ENCODE measurements around the gene MARCHF9. TPM values are rescaled to one million over a fixed set of nuclear protein-coding genes. Genes with fewer than 3 reads are reported as not detected.

MARCHF9 gene
- total and polyA plus RNA-seq, 5 donors: 14.3 to 17.8 (median 16.3) TPM

GRCh38 chr12:57783861-57784260 is 29.0 kb downstream of the MARCHF9 start:
- no peak overlapping the region for H3K4me3 ChIP-seq (ENCODE audit: low read length)
- no peaks in the 10 kb centered on the region for H3K27me3 ChIP-seq (ENCODE audit: control insufficient read depth, insufficient read depth)
- DNase-seq (no peak), ATAC-seq (no peak)
- no peak overlapping the region for H3K27ac ChIP-seq (ENCODE audit: low read length)
- H3K4me1 ChIP-seq (ENCODE audit: control insufficient read depth, insufficient read depth, low read length): no peaks in the 10 kb centered on the region
- WGBS: 91% methylated on average over 11 of the region's 11 CpGs
- intact Hi-C loops (cut with DNase I): no loop called here
- H3K9me3 ChIP-seq (ENCODE audit: control insufficient read depth, low read length): no peaks in the 10 kb centered on the region

- no peak overlapping the region for H3K27ac ChIP-seq (ENCODE audit: low read length)
- 44% methylated on average over 1 of the region's 1 CpG for WGBS
- no peak overlapping the region for H3K4me3 ChIP-seq (ENCODE audit: low read length)
- ATAC-seq (peak; percentile 11 to 45), DNase-seq (no peak)
- H3K9me3 ChIP-seq (ENCODE audit: control insufficient read depth, low read length): no peaks in the 10 kb centered on the region
- intact Hi-C loops (cut with DNase I): no loop called here
- H3K27me3 ChIP-seq (ENCODE audit: control insufficient read depth, insufficient read depth): no peaks in the 10 kb centered on the region
- no peaks in the 10 kb centered on the region for H3K4me1 ChIP-seq (ENCODE audit: control insufficient read depth, insufficient read depth, low read length)
These were observed 39.0 kb downstream of the MARCHF9 start for GRCh38 chr12:57793920-57794319.

GRCh38 chr12:57795354-57795753 is 40.5 kb downstream of the MARCHF9 start:
- no peak for DNase-seq
- no peak for ATAC-seq
- intact Hi-C loops (cut with DNase I): no loop called here

GRCh38 chr12:57796996-57797395 is 42.1 kb downstream of the MARCHF9 start:
- intact Hi-C loops (cut with DNase I): no loop called here
- H3K4me1 ChIP-seq (ENCODE audit: control insufficient read depth, insufficient read depth, low read length): no peaks in the 10 kb centered on the region
- ATAC-seq (no peak), DNase-seq (no peak)
- H3K27me3 ChIP-seq (ENCODE audit: control insufficient read depth, insufficient read depth): no peaks in the 10 kb centered on the region
- H3K4me3 ChIP-seq (ENCODE audit: low read length): no peak overlapping the region
- WGBS: 94% methylated on average over 1 of the region's 1 CpG
- no peak overlapping the region for H3K27ac ChIP-seq (ENCODE audit: low read length)
- no peaks in the 10 kb centered on the region for H3K9me3 ChIP-seq (ENCODE audit: control insufficient read depth, low read length)

More at GRCh38 chr12:57795354-57795753, 40.5 kb downstream of the MARCHF9 start:
- H3K27me3 ChIP-seq (ENCODE audit: control insufficient read depth, insufficient read depth): no peaks in the 10 kb centered on the region
- no peaks in the 10 kb centered on the region for H3K9me3 ChIP-seq (ENCODE audit: control insufficient read depth, low read length)
- H3K4me1 ChIP-seq (ENCODE audit: control insufficient read depth, insufficient read depth, low read length): no peaks in the 10 kb centered on the region
- no peak overlapping the region for H3K4me3 ChIP-seq (ENCODE audit: low read length)
- WGBS: 92% methylated on average over 6 of the region's 6 CpGs
- no peak overlapping the region for H3K27ac ChIP-seq (ENCODE audit: low read length)

- WGBS: 95% methylated on average over 1 of the region's 1 CpG
- ATAC-seq: no peak
- H3K4me1 ChIP-seq (ENCODE audit: control insufficient read depth, insufficient read depth, low read length): no peaks in the 10 kb centered on the region
- DNase-seq: no peak
- intact Hi-C loops (cut with DNase I): no loop called here
- H3K27me3 ChIP-seq (ENCODE audit: control insufficient read depth, insufficient read depth): no peaks in the 10 kb centered on the region
- H3K9me3 ChIP-seq (ENCODE audit: control insufficient read depth, low read length): no peaks in the 10 kb centered on the region
- H3K27ac ChIP-seq (ENCODE audit: low read length): no peak overlapping the region
- H3K4me3 ChIP-seq (ENCODE audit: low read length): no peak overlapping the region
These were observed 43.0 kb downstream of the MARCHF9 start for GRCh38 chr12:57797933-57798332.

GRCh38 chr12:57800965-57801364 is 46.1 kb downstream of the MARCHF9 start:
- no peaks in the 10 kb centered on the region for H3K4me1 ChIP-seq (ENCODE audit: control insufficient read depth, insufficient read depth, low read length)
- H3K27ac ChIP-seq (ENCODE audit: low read length): no peak overlapping the region
- H3K27me3 ChIP-seq (ENCODE audit: control insufficient read depth, insufficient read depth): no peaks in the 10 kb centered on the region
- 96% methylated on average over 3 of the region's 3 CpGs for WGBS
- no peaks in the 10 kb centered on the region for H3K9me3 ChIP-seq (ENCODE audit: control insufficient read depth, low read length)
- H3K4me3 ChIP-seq (ENCODE audit: low read length): no peak overlapping the region
- no peak for DNase-seq
- ATAC-seq: no peak
- intact Hi-C loops (cut with DNase I): no loop called here

GRCh38 chr12:57802607-57803006 is 47.7 kb downstream of the MARCHF9 start:
- H3K4me1 ChIP-seq (ENCODE audit: control insufficient read depth, insufficient read depth, low read length): no peaks in the 10 kb centered on the region
- no peaks in the 10 kb centered on the region for H3K27me3 ChIP-seq (ENCODE audit: control insufficient read depth, insufficient read depth)
- 95% methylated on average over 1 of the region's 1 CpG for WGBS
- no peak for DNase-seq
- no peak overlapping the region for H3K27ac ChIP-seq (ENCODE audit: low read length)
- no peaks in the 10 kb centered on the region for H3K9me3 ChIP-seq (ENCODE audit: control insufficient read depth, low read length)
- intact Hi-C loops (cut with DNase I): loop anchor here in 1 of 4 donors (2.0 kb wide), 1 partner anchor 102 kb away; no protein-coding TSS in a partner anchor
- ATAC-seq: no peak
- H3K4me3 ChIP-seq (ENCODE audit: low read length): no peak overlapping the region

- Histone ChIP-seq H3K9me3 (ENCODE audit: control insufficient read depth, low read length) (no peaks in the 10 kb centered on the region), H3K27ac (ENCODE audit: low read length) (no peak overlapping the region), H3K4me3 (ENCODE audit: low read length) (no peak overlapping the region), H3K4me1 (ENCODE audit: control insufficient read depth, insufficient read depth, low read length) (no peaks in the 10 kb centered on the region), H3K27me3 (ENCODE audit: control insufficient read depth, insufficient read depth) (no peaks in the 10 kb centered on the region)
- 47% methylated on average over 9 of the region's 9 CpGs for WGBS
- peak; percentile 78 to 80 for ATAC-seq
- intact Hi-C loops (cut with DNase I): loop anchor here in 1 of 4 donors (2.0 kb wide), 1 partner anchor 101 kb away; no protein-coding TSS in a partner anchor
- peak; percentile 51 to 83 (median 76) for DNase-seq
These were observed 48.5 kb downstream of the MARCHF9 start for GRCh38 chr12:57803319-57803893.

GRCh38 chr12:57806677-57807076 is 51.8 kb downstream of the MARCHF9 start:
- 97% methylated on average over 3 of the region's 3 CpGs for WGBS
- intact Hi-C loops (cut with DNase I): no loop called here
- ATAC-seq: no peak

GRCh38 chr12:57807285-57807684 is 52.4 kb downstream of the MARCHF9 start:
- intact Hi-C loops (cut with DNase I): no loop called here
- ATAC-seq: no peak

More at GRCh38 chr12:57806677-57807076, 51.8 kb downstream of the MARCHF9 start:
- no peak for DNase-seq
- H3K4me1 ChIP-seq (ENCODE audit: control insufficient read depth, insufficient read depth, low read length): no peaks in the 10 kb centered on the region
- no peak overlapping the region for H3K4me3 ChIP-seq (ENCODE audit: low read length)
- no peak overlapping the region for H3K27ac ChIP-seq (ENCODE audit: low read length)
- no peaks in the 10 kb centered on the region for H3K9me3 ChIP-seq (ENCODE audit: control insufficient read depth, low read length)
- no peaks in the 10 kb centered on the region for H3K27me3 ChIP-seq (ENCODE audit: control insufficient read depth, insufficient read depth)

GRCh38 chr12:57808351-57808750 is 53.4 kb downstream of the MARCHF9 start:
- intact Hi-C loops (cut with DNase I): no loop called here
- Histone ChIP-seq H3K9me3 (ENCODE audit: control insufficient read depth, low read length) (no peaks in the 10 kb centered on the region), H3K4me1 (ENCODE audit: control insufficient read depth, insufficient read depth, low read length) (no peaks in the 10 kb centered on the region), H3K27me3 (ENCODE audit: control insufficient read depth, insufficient read depth) (no peaks in the 10 kb centered on the region), H3K27ac (ENCODE audit: low read length) (no peak overlapping the region), H3K4me3 (ENCODE audit: low read length) (no peak overlapping the region)
- ATAC-seq (no peak), DNase-seq (no peak)
- WGBS: 90% methylated on average over 5 of the region's 5 CpGs

More at GRCh38 chr12:57807285-57807684, 52.4 kb downstream of the MARCHF9 start:
- H3K4me1 ChIP-seq (ENCODE audit: control insufficient read depth, insufficient read depth, low read length): no peaks in the 10 kb centered on the region
- no peak for DNase-seq
- H3K27ac ChIP-seq (ENCODE audit: low read length): no peak overlapping the region
- 87% methylated on average over 9 of the region's 9 CpGs for WGBS
- H3K4me3 ChIP-seq (ENCODE audit: low read length): no peak overlapping the region
- no peaks in the 10 kb centered on the region for H3K9me3 ChIP-seq (ENCODE audit: control insufficient read depth, low read length)
- H3K27me3 ChIP-seq (ENCODE audit: control insufficient read depth, insufficient read depth): no peaks in the 10 kb centered on the region

- H3K4me1 ChIP-seq (ENCODE audit: control insufficient read depth, insufficient read depth, low read length): peaks cover 5% of the 10 kb centered on the region
- no peaks in the 10 kb centered on the region for H3K9me3 ChIP-seq (ENCODE audit: control insufficient read depth, low read length)
- H3K27me3 ChIP-seq (ENCODE audit: control insufficient read depth, insufficient read depth): no peaks in the 10 kb centered on the region
- WGBS: 95% methylated on average over 3 of the region's 3 CpGs
- intact Hi-C loops (cut with DNase I): no loop called here
- no peak overlapping the region for H3K27ac ChIP-seq (ENCODE audit: low read length)
- H3K4me3 ChIP-seq (ENCODE audit: low read length): no peak overlapping the region
- DNase-seq: no peak
- ATAC-seq: no peak
These were observed 54.5 kb downstream of the MARCHF9 start for GRCh38 chr12:57809425-57809824.

All from right cardiac atrium (tissue), 5 donors.